AG09309 (cell line): Measurements from ENCODE around the gene PRR35.

Source experiments
- DNase-seq: peaks from one replicate; pipeline ENCODE4 v3.0.0-alpha.2; 2010; ENCODE audit warnings: low read depth
- H3K4me3 ChIP-seq: 2 replicates; pipeline ENCODE4 v1.5.1; 2011; ENCODE audit warnings: mild to moderate bottlenecking, low read depth, low read length, moderate library complexity; ENCODE audit not compliant: control insufficient read depth
- CTCF ChIP-seq: IDR thresholded peaks from 2 replicates; pipeline ENCODE4 v1.5.1; 2011; ENCODE audit warnings: mild to moderate bottlenecking, low read depth, low read length, inconsistent platforms; ENCODE audit not compliant: insufficient read depth, control insufficient read depth; ENCODE audit errors: missing control alignments

The PRR35 gene

GRCh38 chr16:560701-561412 lies 663 bp downstream of the PRR35 start:
- DNase-seq: no peak
- H3K4me3 ChIP-seq: no peak overlapping the region
- no peak for TF ChIP-seq CTCF

GRCh38 chr16:561413-561794 lies 1.2 kb downstream of the PRR35 start:
- no peak overlapping the region for H3K4me3 ChIP-seq
- no peak for DNase-seq
- no peak for TF ChIP-seq CTCF

GRCh38 chr16:561957-562938 lies 2.1 kb downstream of the PRR35 start:
- no peak for DNase-seq
- no peak for TF ChIP-seq CTCF
- no peak overlapping the region for H3K4me3 ChIP-seq

- DNase-seq: no peak
- no peak for TF ChIP-seq CTCF
- H3K4me3 ChIP-seq: no peak overlapping the region
Measured at GRCh38 chr16:563072-563644, 3.0 kb downstream of the PRR35 start.

GRCh38 chr16:564690-565418 lies 4.7 kb downstream of the PRR35 start:
- no peak for TF ChIP-seq CTCF
- no peak for DNase-seq
- H3K4me3 ChIP-seq: no peak overlapping the region
